Mesenchymal stem cell (in vitro differentiated cells and primary cell): Measurements from ENCODE around the gene PIK3R5.

Source experiments
- DNase-seq: peaks from one replicate; pipeline ENCODE4 v3.0.0-alpha.2; 2013
- H2AFZ ChIP-seq: one replicate; pipeline ENCODE4 v1.6.1; 2013; ENCODE audit warnings: low read depth, mild to moderate bottlenecking, control low read depth, inconsistent platforms, low read length, moderate library complexity
- H2AK5ac ChIP-seq: 2 replicates; pipeline ENCODE4 v1.6.1; 2013; ENCODE audit warnings: low read length, moderate library complexity, mild to moderate bottlenecking, inconsistent platforms; ENCODE audit not compliant: severe bottlenecking
- H2BK120ac ChIP-seq: one replicate; pipeline ENCODE4 v1.6.1; 2013; ENCODE audit warnings: low read depth, mild to moderate bottlenecking, inconsistent platforms, low read length, moderate library complexity
- H2BK12ac ChIP-seq, 2 experiments: one replicate each; pipeline ENCODE4 v1.6.1; 2013; ENCODE audit warnings: inconsistent platforms in 2 of 2, low read length in 2 of 2, mild to moderate bottlenecking in 2 of 2, moderate library complexity in 2 of 2, control low read depth in 1 of 2
- H2BK15ac ChIP-seq: one replicate; pipeline ENCODE4 v1.6.1; 2013; ENCODE audit warnings: mild to moderate bottlenecking, low read depth, inconsistent platforms; ENCODE audit not compliant: poor library complexity, severe bottlenecking
- H2BK5ac ChIP-seq: 2 replicates; pipeline ENCODE4 v1.6.1; 2013; ENCODE audit warnings: low read depth, mild to moderate bottlenecking, low read length, control low read depth, inconsistent platforms; ENCODE audit not compliant: poor library complexity, severe bottlenecking
- H3K14ac ChIP-seq, 2 experiments: one replicate each; pipeline ENCODE4 v1.6.1; 2013; ENCODE audit warnings: inconsistent platforms in 2 of 2, low read length in 2 of 2, control low read depth in 1 of 2, mild to moderate bottlenecking in 1 of 2, moderate library complexity in 1 of 2
- H3K18ac ChIP-seq, 2 experiments: one replicate each; pipeline ENCODE4 v1.6.1; 2013; ENCODE audit warnings: inconsistent platforms in 2 of 2, low read length in 2 of 2, control low read depth in 1 of 2, low read depth in 1 of 2, mild to moderate bottlenecking in 1 of 2
- H3K23ac ChIP-seq, 2 experiments: one replicate each; pipeline ENCODE4 v1.6.1; 2013; ENCODE audit warnings: inconsistent platforms in 2 of 2, low read length in 2 of 2, mild to moderate bottlenecking in 2 of 2, moderate library complexity in 2 of 2, control low read depth in 1 of 2
- H3K27ac ChIP-seq: 2 replicates; pipeline ENCODE4 v1.5.1; 2013; ENCODE audit warnings: mild to moderate bottlenecking, moderate library complexity, low read length, control low read depth, inconsistent platforms; ENCODE audit not compliant: poor library complexity, severe bottlenecking
- H3K27me3 ChIP-seq, 2 experiments: 2 replicates each; pipeline versions ENCODE4 v1.6.1 to v1.7.0; 2013; ENCODE audit warnings: low read length in 2 of 2, mild to moderate bottlenecking in 2 of 2, moderate library complexity in 2 of 2, control low read depth in 1 of 2, inconsistent platforms in 1 of 2; ENCODE audit not compliant: control insufficient read depth in 1 of 2, insufficient read depth in 1 of 2
- H3K36me3 ChIP-seq, 2 experiments: 2 replicates each; pipeline versions ENCODE4 v1.6.1 to v1.7.0; 2013; ENCODE audit warnings: low read length in 2 of 2, control low read depth in 1 of 2, inconsistent platforms in 1 of 2, low read depth in 1 of 2, mild to moderate bottlenecking in 1 of 2; ENCODE audit not compliant: insufficient read depth in 2 of 2, control insufficient read depth in 1 of 2
- H3K4ac ChIP-seq, 2 experiments: one replicate each; pipeline ENCODE4 v1.6.1; 2013; ENCODE audit warnings: inconsistent platforms in 2 of 2, low read length in 2 of 2, mild to moderate bottlenecking in 2 of 2, moderate library complexity in 2 of 2, control low read depth in 1 of 2, low read depth in 1 of 2
- H3K4me1 ChIP-seq: 2 replicates; pipeline ENCODE4 v1.6.1; 2013; ENCODE audit warnings: low read depth, low read length, control low read depth; ENCODE audit not compliant: control insufficient read depth, insufficient read depth
- H3K4me2 ChIP-seq: 2 replicates; pipeline ENCODE4 v1.6.1; 2013; ENCODE audit warnings: low read length, mild to moderate bottlenecking, inconsistent platforms; ENCODE audit not compliant: poor library complexity, severe bottlenecking
- H3K4me3 ChIP-seq, 2 experiments: 2 replicates each; pipeline versions ENCODE4 v1.5.1 to v1.7.0; 2013; ENCODE audit warnings: low read length in 2 of 2, mild to moderate bottlenecking in 2 of 2, control low read depth in 1 of 2, low read depth in 1 of 2; ENCODE audit not compliant: insufficient read depth in 1 of 2
- H3K79me1 ChIP-seq: replicated peaks from 2 replicates; pipeline ENCODE4 v1.6.1; 2013; ENCODE audit warnings: mild to moderate bottlenecking, control low read depth, low read length, inconsistent platforms; ENCODE audit not compliant: poor library complexity, severe bottlenecking
- H3K9ac ChIP-seq: 2 replicates; pipeline ENCODE4 v1.7.0; 2013; ENCODE audit warnings: mild to moderate bottlenecking, low read length, moderate library complexity
- H3K9me3 ChIP-seq: 2 replicates; pipeline ENCODE4 v1.7.0; 2013; ENCODE audit warnings: mild to moderate bottlenecking, low read length; ENCODE audit not compliant: control insufficient read depth
- H4K8ac ChIP-seq: one replicate; pipeline ENCODE4 v1.6.1; 2013; ENCODE audit warnings: inconsistent platforms, mild to moderate bottlenecking, low read length, moderate library complexity
- H4K91ac ChIP-seq: one replicate; pipeline ENCODE4 v1.6.1; 2013; ENCODE audit warnings: mild to moderate bottlenecking, low read length, inconsistent platforms
- WGBS: methylation state at CpG from one replicate; pipeline ENCODE4 v1.1.7; 2013; ENCODE audit warnings: mixed read lengths; 5-methylcytosine and 5-hydroxymethylcytosine counted together

PIK3R5 gene

DNA sequence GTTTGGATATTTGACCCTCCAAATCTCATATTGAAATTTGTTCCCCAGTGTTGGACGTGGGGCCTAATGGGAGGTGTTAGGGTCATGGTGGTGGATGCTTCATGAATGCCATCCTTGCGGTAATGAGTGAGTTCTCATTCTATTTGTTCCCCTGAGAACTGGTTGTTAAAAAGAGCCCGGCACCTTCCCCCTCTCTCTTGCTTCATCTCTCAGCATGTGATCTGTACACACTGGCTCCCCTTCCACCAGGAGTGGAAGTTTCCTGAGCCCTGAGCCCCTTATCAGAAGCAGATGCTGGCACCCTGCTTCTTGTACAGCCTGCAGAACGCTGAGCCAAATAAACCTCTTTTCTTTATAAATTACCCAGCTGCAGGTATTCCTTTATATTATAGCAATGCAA is 123.7 kb downstream of the PIK3R5 start:
- H2BK120ac ChIP-seq, result no peak overlapping the region
- no peak for DNase-seq
- H2AFZ ChIP-seq, result no peak overlapping the region
- H2BK5ac ChIP-seq, result no peak overlapping the region
- H3K9me3 ChIP-seq, result peaks cover 3% of the 10 kb centered on the region
- no peak overlapping the region for H3K4me3 ChIP-seq
- 89% methylated on average over 3 of the region's 4 CpGs for WGBS
- H4K91ac ChIP-seq, result no peak overlapping the region
- no peak overlapping the region for H3K9ac ChIP-seq
- no peak overlapping the region for H3K27ac ChIP-seq
- H3K27me3 ChIP-seq, result peaks cover 0 to 40% of the 10 kb centered on the region in 2 experiments
- H3K4me1 ChIP-seq, result peaks cover 11% of the 10 kb centered on the region
- H2BK12ac ChIP-seq, result no peak overlapping the region
- H3K14ac ChIP-seq, result no peak overlapping the region
- no peak overlapping the region for H2AK5ac ChIP-seq
- no peak overlapping the region for H4K8ac ChIP-seq
- H3K18ac ChIP-seq, result no peak overlapping the region
- H3K36me3 ChIP-seq, result no peaks in the 10 kb centered on the region
- no peak overlapping the region for H3K23ac ChIP-seq
- H3K79me1 ChIP-seq, result no peaks in the 10 kb centered on the region
- no peak overlapping the region for H2BK15ac ChIP-seq
- H3K4me2 ChIP-seq, result no peak overlapping the region
- no peak overlapping the region for H3K4ac ChIP-seq

DNA sequence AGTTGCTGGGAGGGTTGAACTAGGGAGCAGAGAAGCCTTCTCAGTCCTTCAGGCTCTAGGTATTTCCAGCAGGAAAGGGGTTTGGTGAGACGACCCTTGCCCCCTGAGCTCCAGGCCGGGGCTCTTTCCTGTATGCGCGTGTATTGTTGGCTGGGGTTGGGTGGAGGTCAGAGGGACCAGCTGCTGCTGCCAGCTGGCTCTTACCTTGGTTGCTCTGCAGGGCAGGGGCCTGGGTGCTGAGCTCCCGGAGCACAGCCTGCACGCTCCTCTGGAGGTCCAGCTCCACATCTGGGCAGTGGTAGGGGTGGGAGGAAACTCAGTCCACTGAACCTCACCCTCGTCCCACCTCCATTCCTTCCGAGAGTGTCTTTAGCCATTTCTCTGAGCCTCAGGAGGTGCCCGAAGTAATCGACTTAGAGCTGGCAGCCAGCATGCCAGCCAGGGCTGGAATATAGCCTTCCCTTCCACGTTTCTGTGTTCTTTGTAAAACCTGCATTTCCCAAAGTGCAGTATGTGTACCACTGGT is 126.0 kb downstream of the PIK3R5 start:
- no peak overlapping the region for H2BK120ac ChIP-seq
- H2AFZ ChIP-seq, result no peak overlapping the region
- WGBS, result 77% methylated on average over 9 of the region's 11 CpGs
- H4K91ac ChIP-seq, result no peak overlapping the region
- no peaks in the 10 kb centered on the region for H3K36me3 ChIP-seq
- H2BK12ac ChIP-seq, result no peak overlapping the region
- H3K79me1 ChIP-seq, result no peaks in the 10 kb centered on the region
- no peak overlapping the region for H2BK5ac ChIP-seq
- H2AK5ac ChIP-seq, result no peak overlapping the region
- no peak overlapping the region for H2BK15ac ChIP-seq
- H3K27me3 ChIP-seq, result peaks cover 7 to 53% of the 10 kb centered on the region in 2 experiments
- DNase-seq, result no peak
- no peak overlapping the region for H3K4ac ChIP-seq
- no peak overlapping the region for H3K9ac ChIP-seq
- no peak overlapping the region for H4K8ac ChIP-seq
- H3K14ac ChIP-seq, result no peak overlapping the region
- H3K4me3 ChIP-seq, result no peak overlapping the region
- no peak overlapping the region for H3K27ac ChIP-seq
- H3K9me3 ChIP-seq, result peaks cover 3% of the 10 kb centered on the region
- no peak overlapping the region for H3K18ac ChIP-seq
- no peak overlapping the region for H3K23ac ChIP-seq
- H3K4me1 ChIP-seq, result peaks cover 11% of the 10 kb centered on the region
- no peak overlapping the region for H3K4me2 ChIP-seq

DNA sequence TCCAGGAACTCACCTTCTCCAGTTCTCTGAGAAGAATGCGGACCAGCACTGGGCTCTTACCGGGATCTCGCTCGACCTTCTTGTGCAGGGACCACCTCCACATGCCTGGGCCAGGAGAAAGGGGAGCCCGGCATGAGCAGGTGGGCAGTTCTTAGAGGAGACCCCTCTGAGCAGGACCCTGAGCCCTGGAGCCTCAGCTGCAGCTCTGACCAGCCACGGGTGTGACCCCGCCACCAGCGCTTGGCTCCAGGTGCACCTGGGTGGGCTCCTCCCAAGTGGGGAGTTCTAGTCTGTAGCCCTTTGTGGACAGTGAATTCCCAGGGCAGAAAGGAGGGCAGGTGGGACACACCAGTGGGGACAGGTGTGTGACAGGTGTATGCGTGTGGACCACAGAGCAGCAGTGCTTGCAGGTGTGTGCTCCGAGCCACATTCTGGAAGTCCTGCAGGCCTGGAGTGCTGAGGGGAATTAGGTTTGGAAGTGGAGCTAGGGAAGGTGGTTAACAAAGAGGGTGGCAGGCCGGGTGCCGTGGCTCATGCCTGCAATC is 126.9 kb downstream of the PIK3R5 start:
- Histone ChIP-seq H3K18ac (no peak overlapping the region), H3K4me3 (no peak overlapping the region), H3K14ac (no peak overlapping the region), H4K8ac (no peak overlapping the region), H3K4ac (no peak overlapping the region), H3K4me1 (peaks cover 11% of the 10 kb centered on the region), H3K27ac (no peak overlapping the region), H4K91ac (no peak overlapping the region), H2BK120ac (no peak overlapping the region), H3K9ac (no peak overlapping the region), H3K79me1 (no peaks in the 10 kb centered on the region), H2AK5ac (no peak overlapping the region), H3K36me3 (no peaks in the 10 kb centered on the region), H2AFZ (no peak overlapping the region), H3K27me3 (peaks cover 7 to 53% of the 10 kb centered on the region in 2 experiments), H2BK5ac (no peak overlapping the region), H3K23ac (no peak overlapping the region), H3K9me3 (peaks cover 3% of the 10 kb centered on the region), H2BK12ac (no peak overlapping the region), H3K4me2 (no peak overlapping the region), H2BK15ac (no peak overlapping the region)
- 90% methylated on average over 12 of the region's 12 CpGs for WGBS
- DNase-seq, result no peak

DNA sequence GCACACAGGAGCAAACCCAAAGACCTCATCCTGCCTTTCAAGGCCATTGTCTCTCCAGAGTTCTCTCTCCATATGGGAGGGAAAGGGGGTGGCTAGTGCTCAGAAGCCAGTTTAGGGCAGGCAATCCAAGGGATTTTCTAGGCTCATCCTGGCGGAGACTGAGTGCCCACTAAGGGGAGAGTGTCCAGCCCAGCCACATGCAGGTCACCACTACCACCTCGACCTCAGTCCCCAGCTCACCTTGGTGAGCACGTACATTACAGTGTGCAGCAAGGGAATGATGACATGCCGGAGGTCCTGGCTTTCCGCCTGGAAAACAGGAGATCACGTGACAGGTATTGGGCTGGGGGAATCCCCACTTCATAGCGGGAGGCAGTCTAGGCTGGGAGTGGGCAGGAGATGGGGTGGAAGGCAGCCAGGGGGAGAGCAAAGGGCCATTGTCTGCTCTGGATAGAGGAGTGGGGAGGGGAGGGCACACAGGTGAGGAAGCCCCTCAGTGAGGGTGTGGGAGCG is 127.9 kb downstream of the PIK3R5 start:
- Histone ChIP-seq H2AK5ac (no peak overlapping the region), H3K4me2 (no peak overlapping the region), H3K4me1 (peaks cover 16% of the 10 kb centered on the region), H3K14ac (no peak overlapping the region), H2BK120ac (no peak overlapping the region), H4K91ac (no peak overlapping the region), H3K27ac (no peak overlapping the region), H3K9me3 (peaks cover 3% of the 10 kb centered on the region), H4K8ac (no peak overlapping the region), H3K4me3 (no peak overlapping the region), H3K27me3 (peaks cover 7 to 50% of the 10 kb centered on the region in 2 experiments), H3K23ac (no peak overlapping the region), H3K36me3 (no peaks in the 10 kb centered on the region), H3K79me1 (no peaks in the 10 kb centered on the region), H3K9ac (no peak overlapping the region), H2AFZ (no peak overlapping the region), H2BK5ac (no peak overlapping the region), H3K18ac (no peak overlapping the region), H3K4ac (no peak overlapping the region), H2BK15ac (no peak overlapping the region), H2BK12ac (no peak overlapping the region)
- no peak for DNase-seq
- WGBS, result 64% methylated on average over 8 of the region's 8 CpGs
